Measurements from ENCODE around the gene BPIFA1.

Gene BPIFA1

DNA sequence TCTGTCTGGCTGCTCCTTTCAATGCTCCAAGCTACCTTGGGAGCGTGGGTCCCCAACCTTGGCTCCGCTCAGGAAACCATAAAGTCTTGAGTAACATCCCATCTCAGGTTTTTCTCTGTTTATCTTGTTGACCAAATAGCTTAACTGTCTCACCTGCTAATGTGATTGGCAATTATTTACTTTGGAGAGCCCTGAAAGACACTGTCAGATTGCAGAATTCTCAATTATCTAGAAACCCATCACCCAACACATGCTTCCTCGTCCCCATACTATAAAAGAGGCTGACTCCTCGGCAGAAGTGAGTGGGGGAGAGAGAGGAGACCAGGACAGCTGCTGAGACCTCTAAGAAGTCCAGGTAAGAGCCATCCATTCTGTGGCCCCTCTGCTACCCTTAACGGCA, at the start of gene BPIFA1:
TSS of gene BPIFA1 (plus strand) at position 301 of the 400 bp plus-strand sequence. CDS start 1,716 bp downstream, outside the sequence.
- no peak for DNase-seq
- in situ Hi-C loops (cut with MboI; ENCODE audit: low pct_unique_long_range_greater_than_20kb, low sequenced_read_pairs): no loop called here

GRCh38 chr20:33187491-33187890, 48.3 kb upstream of the BPIFA1 start:
- DNase-seq: no peak
- in situ Hi-C loops (cut with MboI; ENCODE audit: low pct_unique_long_range_greater_than_20kb, low sequenced_read_pairs): no loop called here

DNA sequence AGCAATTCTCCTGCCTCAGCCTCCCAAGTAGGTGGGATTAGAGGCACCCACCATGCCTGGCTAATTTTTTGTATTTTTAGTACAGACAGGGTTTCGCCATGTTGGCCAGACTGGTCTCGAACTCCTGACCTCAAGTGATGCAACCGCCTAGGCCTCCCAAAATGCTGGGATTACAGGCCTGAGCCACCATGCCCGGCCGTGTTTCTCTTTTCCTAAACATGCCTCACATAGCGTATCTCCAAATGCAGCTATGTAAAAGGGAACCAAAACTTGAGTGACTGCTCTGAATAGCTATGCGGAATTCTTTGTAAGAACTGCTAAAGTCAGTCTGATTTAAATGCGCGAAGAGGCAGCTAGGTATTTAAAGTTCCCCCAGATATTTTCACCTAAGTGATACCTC, 47.4 kb upstream of the BPIFA1 start:
- no peak for DNase-seq
- in situ Hi-C loops (cut with MboI; ENCODE audit: low pct_unique_long_range_greater_than_20kb, low sequenced_read_pairs): no loop called here

DNA sequence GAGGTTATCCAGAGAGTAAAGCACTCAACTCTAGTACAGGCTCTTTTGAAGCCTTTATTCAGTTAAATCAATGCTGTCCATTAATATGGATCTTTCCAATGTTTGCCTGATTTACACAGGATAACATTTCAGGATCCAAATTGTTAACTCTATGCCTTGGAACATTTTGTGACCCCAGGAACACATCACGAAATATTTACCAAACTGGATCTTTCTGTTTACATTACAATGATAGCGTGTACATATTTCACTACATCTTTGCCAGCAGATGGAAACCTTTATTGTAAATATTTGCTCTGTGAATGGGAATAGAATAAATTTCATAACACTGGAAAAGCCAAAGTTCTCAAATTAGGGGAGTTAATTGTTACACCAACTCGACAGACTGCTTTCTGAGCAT, 44.3 kb upstream of the BPIFA1 start:
- DNase-seq: no peak
- in situ Hi-C loops (cut with MboI; ENCODE audit: low pct_unique_long_range_greater_than_20kb, low sequenced_read_pairs): no loop called here

GRCh38 chr20:33191955-33192354, 43.8 kb upstream of the BPIFA1 start:
- in situ Hi-C loops (cut with MboI; ENCODE audit: low pct_unique_long_range_greater_than_20kb, low sequenced_read_pairs): no loop called here
- no peak for DNase-seq

DNA sequence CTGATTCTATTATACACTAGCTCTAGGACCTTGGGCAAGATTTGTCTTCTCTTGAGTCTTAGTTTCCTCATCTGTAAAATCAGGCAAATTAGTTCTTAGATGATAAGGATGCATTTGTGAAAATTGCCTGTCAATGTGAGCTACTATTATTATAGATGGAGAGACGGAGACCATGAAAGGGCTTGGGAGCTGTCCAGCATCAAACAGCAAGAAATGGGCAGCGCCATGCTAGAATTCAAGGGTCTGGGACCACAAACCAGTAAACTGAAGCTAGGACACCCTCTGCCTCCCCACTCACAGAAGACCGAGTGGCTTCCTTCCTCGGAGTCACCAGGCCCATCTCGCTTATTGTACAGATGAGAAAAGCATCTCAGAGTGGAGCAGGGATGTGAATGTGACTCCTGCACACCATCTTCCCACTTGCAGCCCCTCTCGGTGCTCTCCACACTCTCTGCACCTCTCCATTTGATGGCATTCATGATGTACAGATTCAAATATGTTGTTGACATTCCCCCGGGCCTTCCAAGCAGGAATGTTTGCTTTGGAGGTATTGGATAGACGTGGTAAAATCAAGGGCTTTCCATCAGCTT, 42.8 kb upstream of the BPIFA1 start:
- no peak for DNase-seq
- in situ Hi-C loops (cut with MboI; ENCODE audit: low pct_unique_long_range_greater_than_20kb, low sequenced_read_pairs): no loop called here

DNA sequence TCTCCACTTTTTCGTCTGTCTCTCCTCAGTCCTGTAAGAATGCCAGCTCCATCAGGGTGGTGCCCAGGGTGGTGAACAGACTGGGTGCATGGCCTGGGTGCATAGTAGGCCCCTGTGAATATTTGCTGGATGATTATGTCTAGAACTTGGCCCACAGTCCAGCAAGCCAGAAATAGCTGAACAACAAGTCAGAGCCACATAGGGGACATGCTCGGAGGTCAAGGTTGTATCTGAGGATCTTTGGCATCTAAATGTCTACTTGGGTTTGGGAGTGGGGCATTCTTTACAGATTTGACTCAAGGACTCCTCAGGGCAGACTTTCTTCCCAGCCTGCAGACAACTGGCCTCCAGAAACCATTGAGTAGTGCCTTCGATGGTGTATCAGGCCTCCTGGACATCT, 36.8 kb upstream of the BPIFA1 start:
- in situ Hi-C loops (cut with MboI; ENCODE audit: low pct_unique_long_range_greater_than_20kb, low sequenced_read_pairs): no loop called here
- DNase-seq: no peak

GRCh38 chr20:33202451-33202850, 33.3 kb upstream of the BPIFA1 start:
- in situ Hi-C loops (cut with MboI; ENCODE audit: low pct_unique_long_range_greater_than_20kb, low sequenced_read_pairs): no loop called here
- DNase-seq: no peak

GRCh38 chr20:33203444-33203843, 32.4 kb upstream of the BPIFA1 start:
- in situ Hi-C loops (cut with MboI; ENCODE audit: low pct_unique_long_range_greater_than_20kb, low sequenced_read_pairs): no loop called here
- DNase-seq: no peak

DNA sequence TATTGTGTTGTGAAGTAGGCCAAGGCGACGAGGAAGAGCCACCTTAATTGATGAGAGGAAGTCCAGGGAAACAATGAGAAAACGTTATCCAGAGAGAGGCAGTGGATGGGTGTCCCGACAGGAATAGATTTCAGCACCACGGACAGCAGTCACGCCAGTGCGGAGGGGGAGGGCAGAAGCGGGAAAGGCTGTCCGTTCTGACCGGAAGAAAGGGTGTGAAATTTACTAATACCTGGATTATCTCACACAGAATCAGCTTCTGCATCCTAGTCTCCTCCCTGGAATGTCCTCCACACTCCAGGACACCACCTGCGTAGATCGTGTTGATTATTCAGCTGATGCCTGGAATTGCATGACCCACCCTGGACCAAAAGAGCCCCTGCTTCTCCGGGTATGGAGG, 26.0 kb upstream of the BPIFA1 start:
- DNase-seq: peak; percentile 62
- in situ Hi-C loops (cut with MboI; ENCODE audit: low pct_unique_long_range_greater_than_20kb, low sequenced_read_pairs): no loop called here

DNA sequence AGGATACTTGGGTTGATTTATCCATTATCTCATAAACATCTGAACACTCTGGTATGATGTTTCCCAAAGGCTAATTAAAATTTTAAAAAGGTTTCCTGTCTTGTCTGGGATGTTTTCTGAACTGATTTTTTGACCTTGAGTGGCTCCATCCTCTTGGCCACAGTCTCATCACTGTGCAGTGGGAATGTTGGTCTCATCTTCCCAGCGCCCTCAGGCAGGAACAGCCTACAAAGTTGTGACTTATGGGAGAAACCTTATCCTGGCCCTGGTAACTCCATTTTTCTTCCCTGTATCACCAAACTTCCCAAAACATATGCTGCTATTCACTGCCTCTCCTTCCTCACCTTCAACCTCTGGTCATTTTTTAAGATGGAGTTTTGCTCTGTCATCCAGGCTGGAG, 25.4 kb upstream of the BPIFA1 start:
- in situ Hi-C loops (cut with MboI; ENCODE audit: low pct_unique_long_range_greater_than_20kb, low sequenced_read_pairs): no loop called here

GRCh38 chr20:33211817-33212424, 23.9 kb upstream of the BPIFA1 start:
- DNase-seq: peak; percentile 33
- in situ Hi-C loops (cut with MboI; ENCODE audit: low pct_unique_long_range_greater_than_20kb, low sequenced_read_pairs): no loop called here

More for the DNA sequence above, 25.4 kb upstream of the BPIFA1 start:
- no peak for DNase-seq

DNA sequence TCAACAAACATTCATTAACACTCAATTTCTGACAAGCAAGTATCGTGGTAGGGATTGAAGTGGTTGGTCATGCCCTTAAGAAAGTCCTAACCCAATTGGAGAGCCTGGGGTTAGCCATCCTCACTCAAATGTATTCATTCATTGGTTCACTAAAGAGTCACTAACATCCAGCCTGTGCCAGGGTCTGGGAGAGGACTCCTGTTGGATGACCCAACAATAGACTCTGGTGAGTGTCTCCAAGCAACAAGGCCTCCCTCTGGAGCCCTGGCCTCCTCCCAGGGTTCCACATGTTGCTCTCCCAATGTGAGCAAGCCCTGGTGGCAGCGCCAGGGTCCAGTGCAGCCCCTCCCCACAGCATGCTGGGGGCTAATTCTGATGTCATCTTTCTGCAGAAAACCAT, 18.7 kb upstream of the BPIFA1 start, which contains the start of gene BPIFA3:
TSS of gene BPIFA3 (plus strand) at position 301 of the 400 bp plus-strand sequence. CDS start 185 bp downstream, outside the sequence.
- DNase-seq: no peak
- in situ Hi-C loops (cut with MboI; ENCODE audit: low pct_unique_long_range_greater_than_20kb, low sequenced_read_pairs): no loop called here

DNA sequence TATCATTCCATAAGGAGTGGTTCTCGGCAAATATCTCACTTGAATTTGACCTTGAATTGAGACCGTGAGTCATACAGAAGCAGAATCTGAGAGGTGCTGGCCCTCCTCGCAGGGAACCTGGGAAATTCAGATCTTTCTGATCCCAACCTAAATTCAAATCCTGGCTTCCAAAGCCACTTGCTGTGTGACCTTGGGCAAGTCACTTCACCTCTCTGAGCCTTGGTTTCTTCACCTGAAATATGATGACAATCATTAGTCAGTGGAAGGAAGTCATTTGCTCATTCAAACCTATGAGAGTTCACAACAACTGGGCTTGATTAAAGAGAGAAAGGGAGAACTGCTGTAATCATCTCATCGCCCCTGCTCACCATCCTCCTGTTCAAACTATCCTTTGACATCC, 11.4 kb upstream of the BPIFA1 start:
- no peak for DNase-seq
- in situ Hi-C loops (cut with MboI; ENCODE audit: low pct_unique_long_range_greater_than_20kb, low sequenced_read_pairs): no loop called here

GRCh38 chr20:33229843-33230242, 6.0 kb upstream of the BPIFA1 start:
- peak; percentile 69 for DNase-seq
- in situ Hi-C loops (cut with MboI; ENCODE audit: low pct_unique_long_range_greater_than_20kb, low sequenced_read_pairs): no loop called here

DNA sequence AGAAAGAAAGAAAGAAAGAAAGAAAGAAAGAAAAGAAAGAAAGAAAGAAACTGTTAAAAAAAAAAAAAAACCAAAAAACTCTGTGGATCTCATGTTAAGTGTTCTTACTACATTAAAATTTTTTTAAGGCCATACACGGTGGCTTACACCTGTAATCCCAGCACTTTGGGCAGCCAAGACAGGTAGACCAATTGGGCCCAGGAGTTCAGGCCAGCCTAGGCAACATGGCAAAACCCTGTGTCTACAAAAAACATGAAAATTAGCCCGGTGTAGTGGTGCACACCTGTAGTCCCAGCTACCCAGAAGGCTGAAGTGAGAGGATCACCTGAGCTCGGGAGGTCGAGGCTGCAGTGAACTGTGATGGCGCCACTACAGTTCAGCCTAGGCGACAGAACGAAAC, 4.6 kb upstream of the BPIFA1 start:
- in situ Hi-C loops (cut with MboI; ENCODE audit: low pct_unique_long_range_greater_than_20kb, low sequenced_read_pairs): no loop called here
- DNase-seq: no peak

DNA sequence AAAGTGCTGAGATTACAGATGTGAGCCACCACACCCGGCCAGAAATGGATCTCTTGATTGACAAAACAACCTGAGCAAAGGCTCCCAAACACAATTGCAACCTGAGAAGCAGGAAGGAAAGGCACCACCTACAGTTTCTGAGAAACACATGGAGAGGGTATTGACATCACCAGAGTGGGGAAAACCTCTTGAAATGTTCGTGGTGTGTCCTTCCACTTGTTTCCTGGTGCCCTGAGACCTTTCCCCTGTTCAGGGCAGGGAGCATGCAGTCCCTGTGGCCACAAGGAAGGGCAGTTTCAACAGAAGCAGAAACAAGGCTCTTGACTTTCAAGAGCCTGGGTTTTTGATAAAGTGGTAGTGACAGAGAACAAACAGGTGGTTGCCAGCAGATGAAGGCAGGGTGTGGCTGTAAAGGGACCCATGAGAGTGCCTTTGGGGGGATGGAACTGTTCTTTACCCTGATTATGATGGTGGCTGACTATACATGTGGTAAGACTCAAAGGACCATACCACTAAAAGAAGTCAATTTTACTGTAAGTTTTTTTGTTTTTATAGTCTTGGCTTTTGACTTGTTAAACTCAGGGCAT, 3.2 kb upstream of the BPIFA1 start:
- no peak for DNase-seq
- in situ Hi-C loops (cut with MboI; ENCODE audit: low pct_unique_long_range_greater_than_20kb, low sequenced_read_pairs): no loop called here

DNA sequence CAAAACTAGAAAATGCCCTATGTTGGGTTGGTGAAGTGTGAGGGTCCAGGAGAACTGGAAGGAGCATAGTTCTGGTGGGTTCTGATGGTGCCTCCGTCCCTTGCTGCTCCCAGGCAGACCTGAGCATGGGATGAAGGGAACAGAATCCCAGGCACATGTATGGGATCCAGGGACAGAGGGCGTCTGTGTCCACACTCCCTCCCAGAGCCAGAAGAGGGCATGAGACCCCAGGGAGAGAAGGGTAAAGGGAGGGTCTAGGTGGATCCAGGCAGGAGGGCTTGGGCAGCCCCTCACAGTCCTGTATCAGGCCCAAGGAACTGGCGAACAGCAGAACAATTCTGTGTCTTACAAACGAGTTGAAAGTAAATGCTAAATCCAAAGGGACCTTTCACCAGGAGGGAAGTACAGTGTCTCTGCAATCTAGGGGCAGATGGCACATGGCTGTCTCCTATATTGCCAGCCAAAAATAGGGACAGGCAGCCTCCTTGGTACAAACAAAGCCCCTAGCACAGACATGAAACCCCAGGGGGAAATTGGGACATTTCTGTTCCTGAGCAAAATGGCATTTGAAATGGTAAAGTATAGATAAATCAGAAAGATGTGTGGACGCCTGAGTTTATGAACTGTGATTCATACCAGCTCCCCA, 2.5 kb upstream of the BPIFA1 start:
- DNase-seq: no peak
- in situ Hi-C loops (cut with MboI; ENCODE audit: low pct_unique_long_range_greater_than_20kb, low sequenced_read_pairs): no loop called here

DNA sequence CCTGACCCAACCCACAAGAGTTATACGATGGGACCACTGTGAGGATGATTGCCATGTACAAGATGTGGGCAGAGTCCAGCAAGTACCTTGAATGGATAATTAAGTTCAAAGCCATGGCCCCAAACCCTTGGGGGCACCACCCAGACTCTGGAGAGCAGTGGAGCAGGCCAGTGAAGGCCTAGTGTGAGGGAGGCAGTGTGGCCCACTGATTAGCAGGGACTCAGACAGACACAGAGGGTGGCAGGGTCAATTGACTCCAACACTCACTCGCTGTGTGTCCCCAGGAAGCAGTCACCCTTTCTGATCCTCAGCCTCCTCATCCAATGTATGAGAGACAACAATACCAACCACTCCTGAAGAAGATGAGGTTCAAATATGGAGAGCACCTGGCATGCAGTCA, 1.7 kb upstream of the BPIFA1 start:
- DNase-seq: no peak
- in situ Hi-C loops (cut with MboI; ENCODE audit: low pct_unique_long_range_greater_than_20kb, low sequenced_read_pairs): no loop called here

GRCh38 chr20:33236351-33236750, 555 bp downstream of the BPIFA1 start:
- in situ Hi-C loops (cut with MboI; ENCODE audit: low pct_unique_long_range_greater_than_20kb, low sequenced_read_pairs): no loop called here
- DNase-seq: no peak

All from KBM-7 (cell line).